ENCODE results near the gene PGA4.

PGA4 gene

DNA sequence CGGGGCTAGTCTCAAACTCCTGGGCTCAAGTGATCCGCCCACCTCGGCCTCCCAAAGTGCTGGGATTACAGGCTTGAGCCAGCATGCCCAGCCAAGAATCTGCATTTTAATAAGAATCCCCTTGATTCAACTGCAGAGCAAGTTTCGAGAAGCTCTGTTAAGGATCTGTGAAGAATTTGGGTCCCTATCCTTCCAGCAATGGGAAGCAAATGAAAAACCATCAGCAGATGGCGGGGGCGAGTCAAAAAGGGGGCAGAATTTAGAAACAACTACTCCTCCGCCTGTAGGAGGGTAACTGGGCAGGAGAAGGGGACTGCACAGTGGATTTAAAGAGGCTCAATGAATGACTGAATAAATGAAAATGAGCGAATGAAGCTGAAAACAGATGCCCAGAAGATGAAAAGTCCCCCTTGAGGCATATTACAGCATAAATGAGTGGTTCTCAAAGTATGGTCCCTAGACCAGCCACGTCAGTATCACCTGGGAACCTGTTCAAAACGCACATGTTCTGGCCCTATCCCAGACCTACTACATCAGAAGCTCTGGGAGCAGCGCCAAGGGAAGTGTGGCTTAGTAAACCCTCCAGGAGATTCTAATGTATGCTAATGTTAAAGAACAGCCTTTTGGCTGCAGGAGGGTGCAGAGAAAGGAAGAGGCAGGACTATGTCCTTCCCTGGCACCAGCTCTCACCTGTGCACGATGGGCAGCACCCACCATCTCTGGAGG is 58.0 kb downstream of the PGA4 start:
- DNase-seq (ENCODE audit: low read depth), result no peak

DNA sequence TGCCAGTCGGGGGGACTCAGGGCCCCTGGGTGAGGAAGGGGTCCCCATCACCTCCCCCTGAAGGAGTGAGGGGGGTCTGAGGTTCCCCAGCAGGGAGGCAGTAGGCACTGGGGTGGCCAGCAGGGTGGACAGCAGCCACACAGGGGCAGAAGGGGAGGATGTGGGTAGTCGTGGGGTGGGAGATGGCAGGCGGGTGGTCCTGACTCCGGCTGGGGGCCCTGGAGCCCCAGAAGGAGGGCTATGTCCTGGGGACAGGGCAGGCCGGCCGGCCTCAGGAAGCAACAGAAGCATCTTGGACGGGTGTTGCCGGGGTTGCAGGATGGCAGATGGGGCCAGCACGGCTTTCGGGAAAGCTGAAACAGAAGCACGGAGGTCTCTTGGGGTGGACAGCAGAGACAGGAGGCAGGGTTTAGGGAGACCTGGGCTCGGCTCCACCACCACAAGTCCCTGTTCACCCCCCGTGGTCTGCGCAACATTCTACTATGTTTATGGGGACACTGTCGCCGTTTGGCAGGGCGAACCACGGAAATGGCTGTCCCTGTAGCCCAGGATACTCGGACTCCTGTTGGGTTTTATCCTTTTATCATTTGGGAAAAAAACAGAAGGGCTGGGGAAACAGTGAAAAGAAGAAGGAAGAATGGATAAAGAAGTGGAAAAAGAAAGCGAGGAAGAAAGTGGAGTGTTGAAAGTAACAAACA is 58.9 kb downstream of the PGA4 start:
- DNase-seq (ENCODE audit: low read depth), result no peak
